ENCODE data around the gene PTPRD.

- no peak for TF ChIP-seq EZH2 (IDR thresholded peaks at IDR 0.05)
- TF ChIP-seq POLR2AphosphoS5 (IDR thresholded peaks at IDR 0.05; ENCODE audit: borderline replicate concordance, low read depth, low read length): no peak
- TF ChIP-seq FOXP2 (optimal IDR thresholded peaks at IDR 0.05; ENCODE audit: control extremely low read depth, extremely low read length, insufficient read depth): no peak
Observed at GRCh38 chr9:8332331-8332650, 2280.5 kb downstream of the PTPRD start.
